GM21515 (cell line): ENCODE results near the gene DEFB123.

Experiments used
- ATAC-seq: cut with Tn5 transposase; IDR thresholded peaks from one replicate; pipeline ENCODE4 v1.9.1; 2021; ENCODE audit not compliant: unreplicated experiment

DEFB123 gene

GRCh38 chr20:31473331-31474096 lies 33.1 kb downstream of the DEFB123 start:
- ATAC-seq: peak; percentile 24

GRCh38 chr20:31474097-31474436 lies 33.6 kb downstream of the DEFB123 start:
- ATAC-seq: peak; percentile 80

- no peak for ATAC-seq
Observed at GRCh38 chr20:31474758-31475427, 34.5 kb downstream of the DEFB123 start, which contains the start of the genes DEFB124 and REM1. Gene DEFB124, minus strand, starts transcription at chr20:31475127. Its CDS starts 2,114 bp downstream, at chr20:31473013. Gene REM1, plus strand, starts transcription at chr20:31475288. Its CDS starts 1,158 bp downstream, at chr20:31476446.

GRCh38 chr20:31475472-31476293 lies 35.3 kb downstream of the DEFB123 start:
- no peak for ATAC-seq

DNA sequence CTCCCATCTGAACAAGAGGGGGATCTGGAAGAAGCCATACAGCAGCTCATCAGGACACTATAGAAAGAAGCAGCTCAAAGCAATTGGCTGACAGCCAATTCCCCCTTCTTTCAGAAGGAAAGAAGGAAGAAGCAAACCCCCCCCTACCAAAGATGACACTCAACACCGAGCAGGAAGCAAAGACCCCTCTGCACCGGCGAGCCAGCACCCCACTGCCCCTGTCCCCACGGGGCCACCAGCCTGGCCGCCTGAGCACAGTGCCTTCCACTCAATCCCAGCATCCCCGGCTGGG lies 35.8 kb downstream of the DEFB123 start:
- ATAC-seq: no peak

GRCh38 chr20:31476643-31477215 lies 36.3 kb downstream of the DEFB123 start:
- ATAC-seq: no peak

GRCh38 chr20:31484001-31484400 lies 43.6 kb downstream of the DEFB123 start:
- no peak for ATAC-seq

GRCh38 chr20:31485450-31486339 lies 45.3 kb downstream of the DEFB123 start:
- ATAC-seq: no peak

DNA sequence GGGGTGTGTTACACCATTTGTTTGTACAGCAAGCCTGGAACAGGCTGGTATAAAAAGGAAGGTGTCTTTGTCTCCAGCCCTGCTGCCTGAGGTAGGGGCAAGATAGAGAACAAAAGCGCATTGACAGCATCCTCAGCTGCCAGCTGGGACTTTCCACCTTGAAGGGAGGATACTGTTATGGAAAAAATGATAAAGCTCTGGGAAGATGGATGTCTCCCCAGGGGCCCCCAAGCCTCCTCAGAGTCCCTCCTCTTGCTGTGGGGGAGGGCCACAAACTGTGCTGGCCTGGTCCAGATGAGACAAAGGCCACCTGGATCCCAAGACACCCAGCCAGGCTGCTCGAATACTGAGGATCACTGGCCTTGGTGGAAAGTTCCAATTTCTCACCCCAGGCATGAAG lies 47.7 kb downstream of the DEFB123 start:
- ATAC-seq: no peak

DNA sequence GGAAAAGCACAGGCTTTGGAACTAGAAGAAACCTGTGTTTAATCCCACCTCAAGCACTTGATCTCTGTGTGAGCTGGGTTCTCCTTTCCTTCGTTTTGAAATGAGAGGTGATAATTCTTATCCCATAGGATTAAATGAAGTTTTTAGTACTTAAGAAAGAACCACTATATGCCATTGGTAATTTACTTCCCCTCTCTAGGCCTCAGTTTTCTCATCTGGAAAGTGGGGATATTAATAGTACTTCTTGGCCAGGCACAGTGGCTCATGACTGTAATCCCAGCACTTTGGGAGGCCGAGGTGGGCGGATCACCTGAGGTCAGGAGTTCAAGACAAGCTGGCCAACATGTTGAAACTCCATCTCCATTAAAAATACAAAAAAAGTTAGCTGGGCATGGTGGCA lies 48.7 kb downstream of the DEFB123 start:
- ATAC-seq: no peak

- ATAC-seq: no peak
Observed at GRCh38 chr20:31490752-31491151, 50.3 kb downstream of the DEFB123 start.

DNA sequence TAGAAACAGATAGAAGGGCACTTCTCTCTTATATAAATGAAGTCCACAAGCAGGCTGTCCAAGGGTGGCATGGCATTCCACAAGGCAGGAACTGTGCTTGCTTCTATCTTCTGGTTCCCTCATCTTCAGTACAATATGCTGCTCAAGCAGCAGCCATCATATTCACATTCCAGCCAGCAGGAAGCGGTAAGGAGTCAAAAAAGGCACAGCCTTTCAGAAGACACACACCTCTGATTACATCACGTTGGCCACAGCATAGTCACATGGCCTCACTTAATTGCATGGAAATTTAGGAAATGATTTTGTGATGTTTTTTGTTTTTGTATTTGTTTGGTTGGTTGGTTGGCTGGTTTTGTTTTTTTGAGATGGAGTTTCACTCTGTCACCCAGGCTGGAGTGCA lies 53.7 kb downstream of the DEFB123 start:
- ATAC-seq: no peak

DNA sequence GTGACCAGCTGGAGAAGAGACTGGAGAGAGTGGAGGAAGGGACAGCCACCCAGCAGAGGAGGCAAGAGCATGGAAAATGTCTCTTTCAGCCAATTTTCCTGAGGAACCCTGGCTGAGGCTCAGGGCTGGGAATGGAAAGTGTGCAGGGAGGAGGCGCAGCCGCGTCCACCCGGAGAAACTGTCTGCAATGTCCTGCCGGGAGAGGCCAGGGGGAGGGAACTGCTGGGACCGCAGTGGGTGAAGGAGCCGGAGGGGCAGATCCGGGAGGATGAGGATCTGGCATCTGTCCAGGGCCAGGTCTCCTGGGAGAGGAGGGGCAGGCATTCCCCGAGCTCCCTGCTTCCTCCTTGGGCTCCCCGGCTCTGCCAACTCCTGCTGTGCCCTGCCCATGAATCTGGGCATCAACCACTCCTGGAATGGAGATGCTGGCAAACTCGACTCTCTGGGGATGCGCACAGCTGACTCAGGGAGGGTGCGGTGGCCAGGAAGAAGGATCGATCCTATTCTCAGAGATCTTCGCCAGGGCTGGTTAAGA lies 56.4 kb downstream of the DEFB123 start:
- ATAC-seq: no peak

GRCh38 chr20:31497838-31498540 lies 57.6 kb downstream of the DEFB123 start:
- no peak for ATAC-seq
